Measurements from ENCODE around the gene SCAF4.

DNA sequence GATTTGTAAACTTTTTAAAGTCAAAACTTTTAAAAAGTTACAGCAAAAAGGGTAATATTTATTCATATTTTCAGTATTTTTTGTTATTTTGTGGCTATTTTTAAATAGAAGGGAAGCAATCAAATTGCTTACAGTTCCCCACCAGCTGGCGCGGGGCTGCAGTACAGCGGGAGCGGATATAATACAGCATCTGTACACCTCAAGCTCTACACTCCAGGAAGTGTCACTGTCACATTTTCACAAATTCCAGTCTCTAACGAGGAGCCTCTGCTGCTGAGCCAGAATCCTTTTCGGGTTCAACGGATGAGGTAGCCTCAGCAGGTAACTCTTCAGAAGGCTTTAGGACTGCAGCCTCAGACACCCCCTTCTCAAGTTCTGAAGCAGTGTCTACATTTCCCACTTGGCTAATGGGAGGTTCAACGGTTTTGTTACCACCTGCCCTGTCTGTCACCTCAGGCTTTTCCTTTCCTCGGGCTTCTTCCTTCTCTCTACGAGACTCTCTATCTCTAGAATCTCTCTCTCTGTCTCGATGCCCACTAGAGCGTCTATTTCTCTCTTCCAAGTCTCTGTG, 60.7 kb downstream of the SCAF4 start:
- TF ChIP-seq, protein P1, sequence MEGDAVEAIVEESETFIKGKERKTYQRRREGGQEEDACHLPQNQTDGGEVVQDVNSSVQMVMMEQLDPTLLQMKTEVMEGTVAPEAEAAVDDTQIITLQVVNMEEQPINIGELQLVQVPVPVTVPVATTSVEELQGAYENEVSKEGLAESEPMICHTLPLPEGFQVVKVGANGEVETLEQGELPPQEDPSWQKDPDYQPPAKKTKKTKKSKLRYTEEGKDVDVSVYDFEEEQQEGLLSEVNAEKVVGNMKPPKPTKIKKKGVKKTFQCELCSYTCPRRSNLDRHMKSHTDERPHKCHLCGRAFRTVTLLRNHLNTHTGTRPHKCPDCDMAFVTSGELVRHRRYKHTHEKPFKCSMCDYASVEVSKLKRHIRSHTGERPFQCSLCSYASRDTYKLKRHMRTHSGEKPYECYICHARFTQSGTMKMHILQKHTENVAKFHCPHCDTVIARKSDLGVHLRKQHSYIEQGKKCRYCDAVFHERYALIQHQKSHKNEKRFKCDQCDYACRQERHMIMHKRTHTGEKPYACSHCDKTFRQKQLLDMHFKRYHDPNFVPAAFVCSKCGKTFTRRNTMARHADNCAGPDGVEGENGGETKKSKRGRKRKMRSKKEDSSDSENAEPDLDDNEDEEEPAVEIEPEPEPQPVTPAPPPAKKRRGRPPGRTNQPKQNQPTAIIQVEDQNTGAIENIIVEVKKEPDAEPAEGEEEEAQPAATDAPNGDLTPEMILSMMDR (IDR thresholded peaks at IDR 0.05) = no peak
- no peak for TF ChIP-seq POLR2A (IDR thresholded peaks at IDR 0.05)

Data from adrenal gland (tissue), 5 donors.